H1 (cell line): ENCODE data around the gene TFF3. TPM values are rescaled to one million over a fixed set of nuclear protein-coding genes. Genes with fewer than 3 reads are reported as not detected.

Source experiments
- RFX5 ChIP-seq: IDR thresholded peaks from 2 replicates; pipeline ENCODE4 v1.6.1; 2011; ENCODE audit warnings: low read depth, low read length, improper control_type of control experiment, borderline replicate concordance
- SIX5 ChIP-seq: IDR thresholded peaks from 2 replicates; pipeline ENCODE4 v1.6.1; 2011; ENCODE audit warnings: mild to moderate bottlenecking, low read depth, low read length
- polyA plus RNA-seq, 7 experiments: library from polyadenylated mRNA; depleted of rRNA in 3 of 7; stranded (reverse) in 5 of 7; unstranded in 2 of 7; fragments of >200 nt in 5 of 7; fragments of 200-250 nt in 2 of 7; gene quantifications; 1 replicate in 5 of 7; 2 replicates in 1 of 7; 4 replicates in 1 of 7; pipeline versions ENCODE4 v1.2.1 to v1.2.3, GENCODE V29; 2011 to 2013; ENCODE audit warnings: missing spikeins in 2 of 7, mixed read lengths in 2 of 7
- total RNA-seq: library from RNA; stranded (reverse); fragmentation: NEBNext Ultra II Directional; extraction: Animal tissue kit (Norgen Biotek cat#: 25700); gene quantifications from 2 replicates; pipeline ENCODE4 v1.2.1, GENCODE V29; 2021
- TF ChIP-seq, protein P1 (sequence below): IDR thresholded peaks from 2 replicates; pipeline ENCODE4 v1.6.1; 2012; ENCODE audit warnings: inconsistent platforms

The TFF3 gene
- total and polyA plus RNA-seq, 2 of the 8 experiments (the other 6 are each of a cell fraction or from before 2014, with no cell fraction given), result 1.7 to 6.7 TPM

DNA sequence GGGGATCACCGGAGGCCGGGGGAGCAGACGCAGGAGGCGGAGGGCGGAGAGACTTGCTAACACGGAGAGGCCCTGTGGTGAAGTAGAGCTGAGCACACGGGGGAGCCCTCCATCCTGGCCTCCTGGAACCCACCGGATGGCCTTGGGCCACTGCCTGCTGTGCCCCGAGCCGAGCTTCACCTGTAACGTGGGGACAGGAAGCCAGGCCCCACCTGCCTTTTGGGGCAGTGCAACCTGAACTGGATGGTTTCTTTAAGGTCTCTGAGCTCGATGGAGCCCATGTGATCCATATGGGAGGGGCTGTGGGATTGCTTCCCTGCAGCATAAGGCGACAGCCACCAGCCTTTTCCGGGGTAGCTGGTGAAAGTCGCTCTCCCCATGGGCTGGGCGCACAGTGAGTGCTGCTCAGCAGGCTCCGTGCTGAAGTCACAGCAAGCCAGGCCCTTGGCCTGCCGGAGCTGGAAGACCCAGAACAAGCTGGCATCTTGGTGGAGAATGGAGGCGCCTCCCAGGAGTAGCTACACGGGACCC, 35.8 kb downstream of the TFF3 start (continued):
- TF ChIP-seq, protein P1, sequence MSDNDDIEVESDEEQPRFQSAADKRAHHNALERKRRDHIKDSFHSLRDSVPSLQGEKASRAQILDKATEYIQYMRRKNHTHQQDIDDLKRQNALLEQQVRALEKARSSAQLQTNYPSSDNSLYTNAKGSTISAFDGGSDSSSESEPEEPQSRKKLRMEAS, result no peak
- TF ChIP-seq SIX5 (no peak), RFX5 (no peak)
